DMS53 (cell line): Measurements from ENCODE around the gene CHAD.

Experiments
- DNase-seq: peaks from one replicate; lab custom pipeline; 2025; lab: John Stamatoyannopoulos, UW

CHAD gene, protein sequence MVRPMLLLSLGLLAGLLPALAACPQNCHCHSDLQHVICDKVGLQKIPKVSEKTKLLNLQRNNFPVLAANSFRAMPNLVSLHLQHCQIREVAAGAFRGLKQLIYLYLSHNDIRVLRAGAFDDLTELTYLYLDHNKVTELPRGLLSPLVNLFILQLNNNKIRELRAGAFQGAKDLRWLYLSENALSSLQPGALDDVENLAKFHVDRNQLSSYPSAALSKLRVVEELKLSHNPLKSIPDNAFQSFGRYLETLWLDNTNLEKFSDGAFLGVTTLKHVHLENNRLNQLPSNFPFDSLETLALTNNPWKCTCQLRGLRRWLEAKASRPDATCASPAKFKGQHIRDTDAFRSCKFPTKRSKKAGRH

DNA sequence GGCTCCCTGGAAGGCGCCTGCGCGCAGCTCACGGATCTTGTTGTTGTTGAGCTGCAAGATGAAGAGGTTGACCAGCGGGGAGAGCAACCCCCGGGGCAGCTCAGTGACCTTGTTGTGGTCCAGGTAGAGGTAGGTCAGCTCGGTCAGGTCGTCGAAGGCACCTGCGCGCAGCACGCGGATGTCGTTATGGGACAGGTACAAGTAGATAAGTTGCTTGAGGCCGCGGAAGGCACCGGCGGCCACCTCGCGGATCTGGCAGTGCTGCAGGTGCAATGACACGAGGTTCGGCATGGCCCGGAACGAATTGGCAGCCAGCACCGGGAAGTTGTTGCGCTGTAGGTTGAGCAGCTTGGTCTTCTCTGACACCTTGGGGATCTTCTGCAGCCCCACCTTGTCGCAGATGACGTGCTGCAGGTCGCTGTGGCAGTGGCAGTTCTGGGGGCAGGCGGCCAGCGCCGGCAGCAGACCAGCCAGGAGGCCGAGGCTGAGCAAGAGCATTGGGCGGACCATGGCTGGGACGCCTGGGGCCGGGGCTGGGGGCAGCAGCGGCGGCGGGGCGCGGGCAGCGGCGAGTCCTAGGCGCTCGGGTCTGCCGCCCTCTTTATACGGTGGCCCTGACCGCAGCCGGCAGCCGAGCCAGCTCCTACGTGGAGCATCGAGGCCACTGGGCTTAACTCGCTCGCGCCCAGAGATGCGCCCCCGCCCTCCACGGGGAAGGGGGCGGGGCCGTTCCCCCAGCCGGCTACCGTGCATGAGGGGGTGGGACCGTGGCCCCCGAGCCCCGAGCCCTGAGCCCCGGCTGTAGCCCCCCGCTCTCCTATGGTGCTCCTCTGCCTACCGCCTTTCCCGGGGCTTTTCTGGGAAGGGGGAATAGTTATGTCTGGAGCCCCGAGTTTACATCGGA is at the start of gene CHAD:
TSS of gene CHAD (minus strand) at position 577 of the 904 bp plus-strand sequence. CDS start at position 510, 67 bp downstream.
- DNase-seq = no peak

DNA sequence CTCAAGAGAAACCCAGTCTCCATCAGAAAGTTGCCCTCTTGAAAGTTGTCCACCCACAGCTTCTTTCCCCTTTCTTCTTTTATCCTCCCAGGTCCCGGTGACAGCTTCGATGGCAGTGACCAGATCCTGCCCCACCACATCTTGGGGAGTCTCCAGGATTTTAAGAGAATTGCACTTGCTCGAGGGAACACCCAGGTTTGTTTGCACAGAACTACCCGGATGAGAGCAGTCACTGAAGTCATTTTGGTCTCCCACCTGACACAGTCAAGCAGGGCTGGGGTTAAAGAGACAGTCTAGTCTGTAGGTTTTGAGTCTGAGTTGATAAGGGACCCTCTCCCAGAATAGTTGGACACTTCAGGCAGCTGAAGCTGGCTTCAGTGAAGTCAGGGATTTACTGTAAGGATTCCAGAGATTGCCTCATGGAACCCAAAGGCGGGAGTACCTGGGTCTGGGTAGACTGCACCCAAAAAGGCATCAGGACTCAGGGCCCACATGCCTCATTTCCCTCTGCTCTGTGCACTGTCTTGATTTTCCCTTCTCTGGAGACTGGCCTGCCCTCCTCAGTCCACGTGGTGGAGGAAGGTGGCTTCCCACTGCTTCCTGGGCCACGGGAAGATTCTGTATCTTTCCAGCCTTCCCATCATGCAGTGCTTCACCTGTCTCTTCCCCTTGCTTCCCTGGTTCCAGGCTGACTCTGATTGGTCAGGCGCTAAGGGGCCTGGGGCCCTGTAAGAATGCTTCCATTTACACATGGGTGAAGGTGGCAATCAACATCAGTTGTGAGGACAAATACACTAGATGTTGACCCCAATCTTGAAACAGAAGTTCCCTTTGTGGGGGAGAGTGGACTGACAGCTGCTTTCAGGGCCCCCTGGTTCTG is 49.1 kb upstream of the CHAD start:
- DNase-seq = no peak

DNA sequence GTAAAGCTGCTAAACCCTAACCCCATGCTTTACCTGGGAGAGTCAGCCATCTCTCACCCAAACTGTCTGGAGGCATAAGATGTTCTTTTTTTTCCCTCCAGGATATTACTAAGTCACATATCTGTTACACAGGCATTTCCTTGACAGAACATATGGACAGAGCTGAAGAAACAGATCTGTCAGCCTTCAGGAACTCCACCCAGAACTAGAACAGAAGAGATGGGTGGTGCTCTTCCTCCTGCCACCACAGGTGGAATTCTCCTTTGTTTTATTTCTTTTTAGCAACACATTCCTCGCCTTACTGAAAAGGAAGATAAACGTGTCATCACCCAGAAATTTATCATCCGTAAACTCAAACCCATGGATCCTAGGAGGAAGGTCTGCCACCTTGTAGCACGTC is 48.3 kb upstream of the CHAD start:
- no peak for DNase-seq

DNA sequence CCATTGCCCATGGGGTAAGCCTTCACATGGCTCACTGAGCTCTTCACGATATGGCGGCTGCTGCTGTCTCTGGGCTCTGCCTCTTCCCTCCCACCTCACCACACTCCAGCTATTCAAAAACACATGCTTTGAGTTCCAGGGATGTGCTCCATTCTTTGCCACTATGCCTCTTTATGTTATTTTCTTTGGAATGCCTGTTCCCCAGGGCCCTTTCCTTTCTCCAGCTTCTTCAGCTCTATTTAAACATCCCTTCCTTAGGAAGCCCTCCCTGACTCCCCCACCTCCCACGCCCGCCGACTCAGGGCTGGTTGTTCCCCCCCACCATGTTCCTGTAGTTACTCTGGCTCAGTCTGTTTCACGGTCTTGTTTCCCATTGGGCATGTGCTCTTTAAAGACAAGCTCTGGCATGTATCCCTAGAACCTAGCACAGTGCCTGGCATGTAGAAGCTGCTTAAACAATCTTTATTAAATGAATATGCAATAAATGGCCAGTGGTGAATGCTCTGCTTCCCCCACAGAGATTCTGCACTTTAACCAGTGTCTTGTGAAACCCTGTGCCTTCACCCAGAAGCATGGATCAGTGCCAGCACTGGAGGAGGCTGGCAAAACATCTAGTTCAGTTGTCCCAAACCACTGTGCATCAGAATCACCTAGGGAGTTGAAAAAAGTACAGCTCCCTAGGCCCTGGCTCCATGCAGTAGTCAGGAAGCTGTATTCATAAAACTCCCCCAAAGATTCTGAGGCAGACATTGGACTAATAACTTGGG is 46.4 kb upstream of the CHAD start:
- no peak for DNase-seq

DNA sequence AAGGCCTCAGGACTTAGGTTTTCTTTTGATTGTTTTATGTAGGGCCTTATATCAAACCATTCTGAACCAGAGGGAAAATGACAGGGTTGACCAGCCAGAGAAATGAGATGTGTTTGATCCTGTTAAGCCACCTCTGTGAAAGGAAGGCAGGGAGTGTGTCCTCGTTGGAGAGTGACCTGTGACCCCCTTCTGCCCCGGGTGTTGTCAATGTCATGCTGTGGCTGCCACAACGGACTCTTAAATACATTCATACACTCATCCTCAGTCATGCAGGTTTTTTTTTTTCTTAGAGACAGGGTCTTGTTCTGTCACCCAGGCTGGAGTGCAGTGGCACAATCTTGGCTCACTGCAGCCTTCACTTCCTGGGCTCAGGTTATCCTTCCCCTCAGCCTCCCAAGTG is 45.7 kb upstream of the CHAD start:
- no peak for DNase-seq

DNA sequence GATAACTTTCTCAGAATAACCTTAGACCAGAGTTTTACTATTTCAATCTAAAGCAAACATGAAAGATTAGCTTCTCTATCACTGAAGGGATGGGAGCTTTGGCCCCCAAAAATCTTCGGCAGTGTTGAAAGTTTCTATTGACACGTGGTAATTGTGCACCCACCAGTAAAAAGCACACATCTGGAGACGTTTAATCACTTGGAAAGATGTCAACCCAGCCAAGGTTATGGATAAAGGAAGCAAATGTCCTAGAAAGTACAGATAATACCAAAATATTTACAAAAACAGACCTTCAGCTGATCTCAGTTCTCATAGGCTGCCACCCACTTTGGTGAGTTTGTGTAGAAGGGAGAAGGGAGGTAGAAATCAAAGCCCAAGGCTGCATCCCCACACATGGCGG is 44.8 kb upstream of the CHAD start:
- no peak for DNase-seq

DNA sequence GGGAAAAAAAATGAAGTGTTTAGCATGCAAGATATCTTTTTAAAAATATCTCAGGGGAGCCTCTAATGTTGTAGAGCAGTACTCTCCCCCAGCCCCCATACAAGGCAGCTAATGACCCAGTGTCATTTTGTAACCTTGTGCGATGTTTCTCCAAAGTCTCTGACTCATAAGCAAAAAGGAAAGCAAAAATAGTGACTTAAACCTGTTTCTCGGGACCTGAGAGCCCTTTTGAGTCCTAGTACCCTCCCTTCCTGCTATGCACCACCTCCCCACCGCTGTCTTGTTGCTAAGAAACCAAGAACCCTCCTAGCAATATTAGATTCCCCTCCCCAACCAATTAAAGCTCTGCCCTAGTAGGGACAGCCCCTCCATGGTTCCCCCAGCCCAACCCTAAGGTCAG is 42.4 kb upstream of the CHAD start:
- DNase-seq = peak; percentile 47

DNA sequence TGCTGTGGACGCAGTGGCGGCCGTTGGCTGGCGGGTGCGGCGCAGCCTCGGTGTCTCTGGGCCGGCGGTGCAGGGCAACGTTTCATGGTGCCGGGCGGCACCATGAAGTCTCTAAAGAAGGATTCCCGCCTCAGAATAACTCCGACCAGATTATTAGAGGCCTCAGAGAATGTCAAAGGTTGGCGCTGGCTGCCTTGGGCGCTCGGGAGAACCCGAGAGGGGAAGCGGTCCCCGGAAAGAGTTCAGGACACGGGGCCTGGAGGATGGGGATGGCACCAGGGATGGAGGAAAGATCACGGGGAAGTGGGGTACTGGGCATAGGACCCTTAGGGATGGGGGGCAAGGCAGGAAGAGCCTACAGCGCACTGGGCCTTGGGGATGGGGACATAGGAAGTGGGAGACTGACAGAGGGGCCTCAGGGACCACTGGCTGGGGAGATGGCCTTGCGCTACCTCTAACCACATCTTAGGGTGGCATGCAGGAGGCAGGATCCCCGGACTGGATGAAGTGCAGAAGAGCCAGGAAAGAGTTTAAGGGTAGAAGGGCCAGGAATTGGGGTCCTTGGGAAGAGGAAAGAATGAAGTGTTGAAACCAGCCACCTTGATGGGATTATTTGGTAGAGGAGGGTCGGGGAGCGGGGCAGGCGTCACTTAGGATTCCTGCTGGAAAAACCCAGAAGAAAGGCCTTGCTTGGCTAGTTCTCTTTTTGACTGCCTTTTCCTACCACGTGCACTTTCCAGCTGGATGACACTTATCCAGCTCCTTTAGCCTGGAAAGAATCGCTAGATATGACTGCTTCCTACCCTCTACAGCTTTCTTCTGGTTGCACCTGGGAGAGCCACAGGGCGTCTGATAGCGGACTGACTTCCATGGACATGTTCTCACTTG is 40.1 kb upstream of the CHAD start:
- DNase-seq = peak; percentile 40

DNA sequence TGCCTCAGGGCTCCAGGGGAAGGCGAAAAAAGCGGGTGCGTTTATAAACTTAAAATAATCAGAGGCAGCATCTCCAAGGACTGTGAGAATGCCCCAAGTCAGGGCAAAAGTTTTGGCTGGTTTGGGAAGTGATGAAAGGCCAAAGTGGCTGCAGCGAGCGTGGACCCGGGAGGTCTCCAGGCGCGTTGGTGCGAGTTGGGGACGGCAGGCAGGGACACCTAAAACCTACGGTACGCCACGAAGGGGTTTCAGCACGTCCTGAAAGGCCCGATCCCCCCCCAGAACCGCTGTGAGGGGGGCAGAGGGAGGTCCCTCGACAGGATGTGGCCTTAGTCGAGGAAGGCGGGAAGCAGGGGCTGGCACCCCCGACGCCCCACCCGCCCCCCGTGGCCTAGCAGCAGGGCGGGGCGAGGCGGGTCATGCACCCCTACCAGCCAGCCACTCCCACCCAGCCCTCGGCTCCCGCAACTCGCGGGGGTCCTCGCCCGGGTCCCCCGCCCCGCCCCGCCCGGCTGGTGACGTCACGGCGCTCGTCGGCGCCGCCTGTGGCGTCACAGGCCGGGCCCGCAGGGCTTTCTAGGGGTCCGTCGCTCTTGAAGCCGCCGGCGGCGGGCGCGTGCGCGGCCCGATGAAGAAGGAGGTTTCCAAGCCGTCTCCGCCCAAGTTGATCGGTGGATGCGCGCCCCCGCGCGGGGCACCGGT is 39.3 kb upstream of the CHAD start, which contains the start of gene MYCBPAP:
TSS of gene MYCBPAP (plus strand) at position 569 of the 702 bp plus-strand sequence. CDS start 236 bp downstream, outside the sequence.
- peak; percentile 95 for DNase-seq

DNA sequence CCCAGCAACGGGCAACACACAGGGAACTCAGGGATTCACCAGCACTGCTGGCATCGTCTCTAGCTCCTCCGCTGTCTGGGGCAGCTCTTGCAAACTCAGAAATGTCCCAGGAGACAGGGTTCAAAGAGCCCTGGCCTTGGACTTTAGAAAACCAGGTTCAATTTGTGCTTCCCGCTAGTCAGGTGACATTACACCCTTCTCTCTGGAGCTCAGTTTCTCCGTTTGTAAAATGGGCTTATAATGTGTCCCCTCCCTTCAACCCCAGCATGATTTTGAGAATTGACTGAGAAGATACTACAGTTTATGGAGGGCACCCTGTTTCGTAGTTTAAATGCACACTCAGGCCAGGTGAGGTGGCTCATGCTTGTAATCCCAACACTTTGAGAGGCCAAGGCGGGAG is 37.6 kb upstream of the CHAD start:
- no peak for DNase-seq

DNA sequence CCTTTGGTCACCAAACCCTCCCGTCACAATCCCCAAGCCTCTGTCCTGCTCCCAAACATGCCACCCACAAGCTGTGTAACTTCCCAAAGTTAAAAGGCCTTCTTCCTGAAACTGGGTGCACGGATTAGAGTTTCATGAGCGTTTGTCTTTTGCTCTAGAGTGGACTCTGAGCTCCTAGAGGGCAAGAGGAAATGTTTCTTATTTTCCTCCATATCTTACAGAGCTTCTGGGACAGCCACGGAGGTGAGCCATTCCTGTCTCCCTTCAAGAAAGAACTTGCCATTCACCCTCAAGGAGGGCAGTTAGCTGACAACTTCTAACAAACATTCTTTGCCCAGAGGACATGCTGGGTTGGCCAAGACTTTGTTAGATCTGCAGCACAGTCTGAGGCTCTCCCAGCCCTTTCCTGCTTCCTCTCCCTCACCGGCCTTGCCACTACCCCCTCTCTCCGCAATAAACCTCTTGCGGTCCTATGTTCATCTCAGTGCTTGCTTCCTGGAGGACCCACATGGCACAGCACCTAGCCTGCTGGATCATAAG is 37.0 kb upstream of the CHAD start:
- DNase-seq = no peak

DNA sequence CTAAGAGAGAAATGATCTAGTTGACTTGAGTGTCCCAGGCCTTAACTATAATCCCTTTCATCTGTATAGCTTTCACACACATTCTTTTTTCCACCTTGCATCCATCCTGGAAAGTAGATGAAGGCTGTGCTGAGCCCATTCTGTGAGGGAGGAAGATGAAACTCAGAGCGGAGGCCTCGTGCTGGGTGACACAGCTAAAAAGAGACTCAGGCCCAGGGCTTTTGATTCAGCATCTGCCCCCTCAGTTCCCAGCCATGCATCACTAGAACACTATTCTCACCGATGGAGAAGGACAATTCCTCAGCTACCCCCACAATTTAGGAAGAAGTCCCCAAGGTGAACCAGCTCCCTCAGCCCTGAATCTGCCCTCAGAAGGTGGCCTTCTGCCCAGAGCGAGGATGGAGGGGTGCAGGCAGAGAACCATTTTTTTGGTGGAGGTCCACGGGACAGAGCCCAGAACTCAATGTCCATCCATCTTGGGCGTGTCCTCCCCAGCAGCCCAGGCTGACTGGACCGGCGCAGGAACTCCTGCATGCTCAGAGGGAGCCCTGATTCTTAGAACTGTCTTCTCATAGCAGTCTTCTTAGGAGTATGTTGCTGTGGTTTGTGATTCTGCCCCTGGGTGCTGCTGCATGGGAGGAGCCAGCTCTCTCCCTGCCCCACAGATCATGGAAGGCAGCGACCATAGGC is 33.8 kb upstream of the CHAD start:
- no peak for DNase-seq

DNA sequence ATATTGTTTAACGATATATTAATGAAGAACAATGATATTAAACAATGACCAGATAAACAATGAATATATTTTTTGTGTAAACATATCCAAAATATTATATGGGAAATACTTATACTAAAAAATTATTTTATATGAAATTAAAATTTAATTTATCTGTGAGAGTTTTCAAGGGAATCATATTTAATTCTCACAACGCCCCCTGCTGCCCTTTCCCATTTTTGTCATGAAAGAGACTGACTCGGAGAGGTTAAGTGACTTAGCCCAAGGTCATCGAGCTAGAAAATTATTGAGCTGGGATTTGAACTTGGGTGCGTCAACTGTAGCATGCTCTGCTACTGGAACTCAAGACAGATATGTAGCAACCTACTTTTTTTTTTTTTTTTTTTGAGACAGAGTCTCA is 32.4 kb upstream of the CHAD start:
- DNase-seq = peak; percentile 71

DNA sequence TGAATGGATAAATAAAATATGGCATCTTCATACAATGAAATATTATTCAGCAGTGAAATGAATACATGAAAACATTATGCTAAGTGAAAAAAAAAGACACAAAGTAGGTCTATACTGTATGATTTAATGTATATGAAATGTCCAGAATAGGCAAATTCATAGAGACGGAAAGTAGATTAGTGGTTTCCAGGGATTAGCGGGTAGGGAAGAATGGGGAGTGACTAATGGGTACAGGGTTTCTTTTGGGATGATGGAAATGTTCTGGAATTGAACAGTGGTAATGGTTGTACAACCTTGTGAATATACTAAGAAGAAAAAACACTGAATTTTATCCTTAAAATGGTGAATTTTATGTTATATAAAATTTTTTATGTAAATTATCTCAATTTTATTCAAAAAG is 31.0 kb upstream of the CHAD start:
- DNase-seq = no peak

DNA sequence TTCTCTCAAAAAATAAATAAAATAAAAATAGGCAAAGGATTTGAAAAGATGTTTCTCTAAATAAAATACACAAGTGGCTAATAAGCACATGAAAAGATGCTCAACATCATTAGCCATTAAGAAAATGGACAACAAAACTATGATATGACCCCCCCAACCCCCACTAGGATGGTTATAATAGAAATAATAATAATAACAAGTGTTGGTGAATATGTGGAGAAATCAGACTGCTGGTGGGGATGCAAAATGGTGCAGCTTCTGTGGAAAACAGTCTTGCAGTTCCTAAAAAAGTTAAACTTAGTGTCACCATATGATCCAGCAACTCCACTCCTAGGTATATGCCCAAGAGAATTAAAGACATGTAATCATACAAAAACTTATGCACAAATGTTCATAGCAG is 30.6 kb upstream of the CHAD start:
- DNase-seq = no peak

DNA sequence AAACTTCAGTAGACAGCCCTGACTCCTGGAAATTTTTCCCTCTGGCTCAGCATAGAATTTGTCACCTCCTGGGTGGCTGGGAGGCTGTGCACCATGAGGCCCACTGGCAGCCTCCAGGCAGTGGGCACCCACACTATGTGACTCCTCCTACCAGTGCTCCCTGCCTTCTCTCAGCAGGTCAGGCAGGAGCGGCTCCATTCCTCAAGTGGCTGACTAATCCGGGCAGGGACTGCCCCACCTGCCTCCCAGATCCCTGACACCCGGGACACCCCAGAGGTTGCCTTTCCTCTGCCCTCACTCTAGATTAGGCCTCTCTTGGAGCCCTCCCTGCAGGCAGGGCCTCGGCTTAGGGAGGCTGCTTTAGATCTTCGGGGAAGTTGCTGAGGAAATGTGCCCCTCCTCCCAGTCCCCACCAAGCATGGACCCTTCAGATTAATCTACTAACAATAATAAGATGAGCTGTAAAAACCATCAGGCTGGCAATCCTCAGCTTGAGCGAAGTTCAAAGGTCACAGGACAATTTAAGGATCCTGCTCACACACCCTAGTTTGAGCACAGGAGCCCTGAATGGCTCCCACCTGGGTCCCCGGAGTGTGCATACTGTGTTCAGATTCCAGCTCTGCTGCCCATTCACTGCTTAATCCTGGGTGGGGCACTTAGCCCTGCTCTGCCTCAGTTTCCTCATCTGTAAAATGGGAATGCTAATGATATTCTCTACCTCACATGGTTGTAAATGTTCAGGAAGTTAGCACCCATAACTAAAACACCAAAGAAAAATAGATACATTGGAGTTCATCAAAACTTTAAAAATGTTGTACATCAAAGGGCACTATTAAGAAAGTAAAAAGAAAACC is 29.6 kb upstream of the CHAD start:
- DNase-seq = peak; percentile 78

DNA sequence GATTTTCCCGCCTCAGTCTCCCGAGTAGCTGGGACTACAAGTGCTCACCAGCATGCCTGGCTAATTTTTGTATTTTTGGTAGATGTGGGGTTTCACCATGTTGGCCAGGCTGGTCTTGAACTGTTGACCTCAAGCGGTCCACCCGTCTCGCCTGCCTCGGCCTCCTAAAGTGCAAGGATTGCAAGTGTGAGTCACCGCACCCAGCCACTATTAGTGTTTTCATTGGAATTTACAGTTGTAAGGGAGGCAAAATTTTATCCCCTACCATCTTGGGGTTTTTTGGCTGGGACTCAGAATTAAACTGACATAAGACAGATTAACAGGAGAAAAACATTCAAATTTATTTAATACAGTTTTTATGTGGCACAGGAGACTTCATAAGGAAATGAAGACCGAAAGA is 27.2 kb upstream of the CHAD start:
- no peak for DNase-seq
